CD8-positive, alpha-beta memory T cell (primary cell): ENCODE measurements around the gene OR10A7. TPM values are rescaled to one million over a fixed set of nuclear protein-coding genes. Genes with fewer than 3 reads are reported as not detected.
"Not testable (repeated sequence)": the region's sequence is repeated elsewhere in the genome, so short reads cannot be mapped to it uniquely, and the experiment has no call there.

ENCODE experiments used
- CTCF ChIA-PET: fragments of 350-600 bp; sonication (Branson Sonifier 250); formaldehyde crosslinking; loops from one replicate; lab custom pipeline; 2021; ENCODE audit warnings: antibody characterized with exemption; lab: Charles Lee
- POLR2A ChIA-PET: fragments of 350-600 bp; sonication (Branson Sonifier 250); formaldehyde crosslinking; loops from one replicate; lab custom pipeline; 2021; ENCODE audit warnings: antibody characterized with exemption; lab: Charles Lee
- DNase-seq, 5 donors: peaks; one replicate each; pipeline versions ENCODE4 v3.0.0 to v3.0.0-alpha.2; 2020 to 2022; ENCODE audit warnings: mixed read lengths in 1 of 5
- H3K27ac ChIP-seq: one replicate; pipeline ENCODE4 v1.7.0; 2013; ENCODE audit warnings: low read depth, mild to moderate bottlenecking, low read length, moderate library complexity
- H3K27me3 ChIP-seq: 2 replicates; pipeline ENCODE4 v1.7.0; 2013; ENCODE audit warnings: low read length, mild to moderate bottlenecking; ENCODE audit not compliant: insufficient read depth, poor library complexity, severe bottlenecking
- H3K36me3 ChIP-seq: 2 replicates; pipeline ENCODE4 v1.7.0; 2013; ENCODE audit warnings: mild to moderate bottlenecking, low read length, moderate library complexity; ENCODE audit not compliant: insufficient read depth
- H3K4me1 ChIP-seq: 2 replicates; pipeline ENCODE4 v1.7.0; 2013; ENCODE audit warnings: mild to moderate bottlenecking, low read length, moderate library complexity; ENCODE audit not compliant: insufficient read depth
- H3K4me3 ChIP-seq: 2 replicates; pipeline ENCODE4 v1.7.0; 2013; ENCODE audit warnings: mild to moderate bottlenecking, low read length
- H3K9me3 ChIP-seq: 2 replicates; pipeline ENCODE4 v1.7.0; 2013; ENCODE audit warnings: mild to moderate bottlenecking, low read length
- H3K27ac Mint-ChIP-seq, 8 donors: one replicate each; pipeline ENCODE4 v1.8.0; 2020 to 2021; ENCODE audit warnings: mixed read lengths in 8 of 8, mild to moderate bottlenecking in 6 of 8, inconsistent platforms in 3 of 8, moderate library complexity in 3 of 8
- H3K27me3 Mint-ChIP-seq, 2 donors: one replicate each; pipeline ENCODE4 v1.8.0; 2020 to 2021; ENCODE audit warnings: mixed read lengths in 2 of 2, mild to moderate bottlenecking in 1 of 2, moderate library complexity in 1 of 2
- H3K36me3 Mint-ChIP-seq, 3 donors: one replicate each; pipeline ENCODE4 v1.8.0; 2020 to 2021; ENCODE audit warnings: mixed read lengths in 3 of 3, inconsistent platforms in 1 of 3, mild to moderate bottlenecking in 1 of 3
- H3K4me1 Mint-ChIP-seq, 3 donors: one replicate each; pipeline ENCODE4 v1.8.0; 2020 to 2021; ENCODE audit warnings: mixed read lengths in 3 of 3, inconsistent platforms in 1 of 3, mild to moderate bottlenecking in 1 of 3
- H3K4me3 Mint-ChIP-seq, 7 donors: one replicate each; pipeline ENCODE4 v1.8.0; 2020 to 2021; ENCODE audit warnings: mixed read lengths in 7 of 7, mild to moderate bottlenecking in 6 of 7, moderate library complexity in 4 of 7, inconsistent platforms in 2 of 7
- H3K9me3 Mint-ChIP-seq, 5 donors: one replicate each; pipeline ENCODE4 v1.8.0; 2020 to 2022; ENCODE audit warnings: mixed read lengths in 5 of 5, mild to moderate bottlenecking in 3 of 5, moderate library complexity in 2 of 5, inconsistent platforms in 1 of 5
- polyA plus RNA-seq: library from polyadenylated mRNA; unstranded; fragments of 300-500 nt; fragmentation: Illumina TruSeq; gene quantifications from one replicate; pipeline ENCODE4 v1.2.3, GENCODE V29; 2021
- total RNA-seq, 2 experiments: library from RNA; stranded (reverse); gene quantifications; one replicate each; pipeline ENCODE4 v1.2.3, GENCODE V29; 2021

The OR10A7 gene, protein sequence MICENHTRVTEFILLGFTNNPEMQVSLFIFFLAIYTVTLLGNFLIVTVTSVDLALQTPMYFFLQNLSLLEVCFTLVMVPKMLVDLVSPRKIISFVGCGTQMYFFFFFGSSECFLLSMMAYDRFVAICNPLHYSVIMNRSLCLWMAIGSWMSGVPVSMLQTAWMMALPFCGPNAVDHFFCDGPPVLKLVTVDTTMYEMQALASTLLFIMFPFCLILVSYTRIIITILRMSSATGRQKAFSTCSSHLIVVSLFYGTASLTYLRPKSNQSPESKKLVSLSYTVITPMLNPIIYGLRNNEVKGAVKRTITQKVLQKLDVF
- not detected for total RNA-seq
- not detected for polyA plus RNA-seq

DNA sequence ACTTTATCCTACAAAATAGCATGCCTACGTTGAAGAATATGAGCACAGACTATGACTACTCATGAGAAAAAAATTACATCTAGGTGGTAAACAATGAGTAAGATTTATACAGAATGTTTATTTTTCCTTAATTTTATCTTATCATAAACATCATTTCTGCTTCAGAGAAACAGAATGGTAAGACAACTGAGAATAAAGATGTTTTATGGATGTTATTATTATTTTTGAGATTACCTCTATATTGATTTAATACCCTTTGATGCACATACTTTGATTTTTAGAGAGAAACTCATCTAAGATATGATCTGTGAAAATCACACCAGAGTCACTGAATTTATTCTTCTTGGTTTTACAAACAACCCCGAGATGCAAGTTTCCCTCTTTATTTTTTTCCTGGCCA is at the start of gene OR10A7:
Gene OR10A7 (plus strand): TSS at position 301 of the 400 bp plus-strand sequence. CDS start 0 bp downstream, at position 301.
- CTCF ChIA-PET, result no interaction called here
- H3K9me3 Mint-ChIP-seq, result peaks cover 0 to 3% (median 0%) of the 10 kb centered on the region in 5 donors
- H3K4me3 Mint-ChIP-seq, result no peak within 1 kb of the TSS
- Histone ChIP-seq H3K27ac (no peak within 1 kb of the TSS), H3K9me3 (no peaks in the 10 kb centered on the region), H3K4me3 (no peak within 1 kb of the TSS), H3K27me3 (no peaks in the 10 kb centered on the region), H3K36me3 (no peaks in the 10 kb centered on the region), H3K4me1 (no peaks in the 10 kb centered on the region)
- no peak within 1 kb of the TSS for H3K27ac Mint-ChIP-seq
- POLR2A ChIA-PET, result no interaction called here
- DNase-seq, result no peak
- H3K4me1 Mint-ChIP-seq, result no peaks in the 10 kb centered on the region
- peaks cover 2 to 22% of the 10 kb centered on the region in 2 donors for H3K27me3 Mint-ChIP-seq
- no peaks in the 10 kb centered on the region for H3K36me3 Mint-ChIP-seq

DNA sequence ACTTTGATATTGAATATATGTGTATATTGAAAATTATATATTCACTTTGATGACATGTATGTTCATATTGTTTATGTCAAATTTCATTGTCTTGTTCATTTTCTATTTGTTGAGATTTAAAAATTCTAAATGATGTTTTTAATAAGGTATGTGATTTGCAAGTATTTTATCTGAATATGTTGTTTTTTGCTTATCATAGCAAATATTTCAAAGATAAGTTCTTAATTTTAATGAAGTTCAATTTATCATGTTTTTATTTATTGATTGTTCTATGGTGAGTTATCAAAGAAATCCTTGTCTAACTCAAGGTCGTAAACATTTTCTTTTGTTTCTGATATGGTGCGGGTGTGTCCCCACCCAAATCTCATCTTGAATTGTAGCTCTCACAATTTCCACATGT is 49.4 kb upstream of the OR10A7 start:
- no peaks in the 10 kb centered on the region for H3K9me3 ChIP-seq
- Mint-ChIP-seq H3K4me3 (no peak overlapping the region), H3K27ac (no peak overlapping the region), H3K4me1 (no peaks in the 10 kb centered on the region), H3K27me3 (peaks cover 14 to 43% of the 10 kb centered on the region in 2 donors), H3K36me3 (peaks cover 0 to 2% (median 0%) of the 10 kb centered on the region in 3 donors), H3K9me3 (peaks cover 0 to 2% (median 0%) of the 10 kb centered on the region in 5 donors)
- no peak overlapping the region for H3K27ac ChIP-seq
- no peaks in the 10 kb centered on the region for H3K36me3 ChIP-seq
- DNase-seq, result no peak
- H3K27me3 ChIP-seq, result no peaks in the 10 kb centered on the region
- H3K4me3 ChIP-seq, result no peak overlapping the region
- POLR2A ChIA-PET, result no interaction called here
- CTCF ChIA-PET, result no interaction called here
- H3K4me1 ChIP-seq, result no peaks in the 10 kb centered on the region

DNA sequence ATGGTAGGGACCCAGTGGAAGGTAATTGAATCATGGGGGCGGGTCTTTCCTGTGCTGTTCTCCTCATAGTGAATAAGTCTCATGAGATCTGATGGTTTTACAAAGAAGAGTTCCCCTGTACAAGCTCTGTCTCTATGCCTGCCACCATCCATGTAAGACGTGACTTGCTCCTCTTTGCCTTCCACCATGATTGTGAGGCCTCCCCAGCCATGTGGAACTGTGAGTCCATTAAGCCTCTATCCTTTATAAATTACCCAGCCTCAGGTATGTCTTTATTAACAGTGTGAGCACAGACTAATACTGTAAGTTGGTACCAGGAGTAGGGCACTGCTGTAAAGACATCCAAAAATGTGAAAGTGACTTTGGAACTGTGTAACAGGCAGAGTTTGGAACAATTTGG is 49.0 kb upstream of the OR10A7 start:
- POLR2A ChIA-PET, H3K36me3 Mint-ChIP-seq, H3K4me3 Mint-ChIP-seq, H3K4me1 Mint-ChIP-seq, CTCF ChIA-PET, H3K4me3 ChIP-seq, H3K9me3 Mint-ChIP-seq, H3K4me1 ChIP-seq, H3K9me3 ChIP-seq, H3K27ac Mint-ChIP-seq, H3K27ac ChIP-seq, H3K27me3 ChIP-seq, DNase-seq, H3K36me3 ChIP-seq: not testable (repeated sequence)
- H3K27me3 Mint-ChIP-seq, result peaks cover 16 to 44% of the 10 kb centered on the region in 2 donors

DNA sequence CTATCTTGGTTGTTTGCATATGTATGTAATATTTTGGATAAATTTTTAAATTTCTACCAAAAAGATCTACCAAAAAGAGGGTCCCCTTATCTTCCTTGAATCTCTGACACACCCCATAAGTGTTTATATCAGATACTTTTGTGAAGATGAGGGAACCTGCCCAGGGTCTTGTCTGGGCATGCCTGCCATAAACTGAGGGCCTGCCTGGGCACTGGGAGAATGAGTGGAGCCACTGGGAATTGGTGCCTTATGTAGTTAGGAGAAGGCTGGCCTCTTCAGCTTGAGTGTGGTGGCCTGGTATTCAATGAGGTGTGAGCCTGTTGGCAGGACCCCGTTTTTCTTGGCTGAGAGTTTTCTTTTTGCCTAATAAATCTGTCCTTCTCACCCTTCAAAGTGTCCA is 48.1 kb upstream of the OR10A7 start:
- H3K4me3 Mint-ChIP-seq, result no peak overlapping the region
- H3K27ac ChIP-seq, result no peak overlapping the region
- H3K36me3 Mint-ChIP-seq, result peaks cover 0 to 2% (median 0%) of the 10 kb centered on the region in 3 donors
- H3K4me1 ChIP-seq, result no peaks in the 10 kb centered on the region
- no peaks in the 10 kb centered on the region for H3K36me3 ChIP-seq
- peaks cover 0 to 2% (median under 1%) of the 10 kb centered on the region in 5 donors for H3K9me3 Mint-ChIP-seq
- H3K27ac Mint-ChIP-seq, result no peak overlapping the region
- H3K9me3 ChIP-seq, result no peaks in the 10 kb centered on the region
- DNase-seq, result no peak
- POLR2A ChIA-PET, result no interaction called here
- no peaks in the 10 kb centered on the region for H3K4me1 Mint-ChIP-seq
- peaks cover 14 to 42% of the 10 kb centered on the region in 2 donors for H3K27me3 Mint-ChIP-seq
- H3K4me3 ChIP-seq, result no peak overlapping the region
- CTCF ChIA-PET, result no interaction called here
- H3K27me3 ChIP-seq, result no peaks in the 10 kb centered on the region

DNA sequence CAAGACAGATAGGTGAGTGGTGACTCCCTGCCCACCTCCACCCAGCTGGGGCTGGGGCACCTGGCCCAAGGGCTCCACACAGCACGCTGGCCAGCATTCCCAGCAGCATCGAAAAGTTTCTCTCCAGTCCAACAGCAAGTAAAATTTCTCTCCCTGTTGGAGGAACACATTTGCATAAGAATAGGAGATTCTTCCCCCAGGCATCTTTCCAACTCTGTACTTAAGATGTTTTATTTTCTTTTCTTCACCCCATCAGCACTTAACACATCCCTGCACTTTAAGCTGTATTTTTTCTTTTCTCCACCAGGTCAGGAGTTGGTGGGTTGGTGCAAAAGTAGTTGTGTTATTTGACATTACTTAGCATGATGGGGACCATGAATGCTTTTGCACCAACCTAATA is 47.4 kb upstream of the OR10A7 start:
- Histone ChIP-seq H3K36me3 (no peaks in the 10 kb centered on the region), H3K27me3 (no peaks in the 10 kb centered on the region), H3K4me3 (no peak overlapping the region), H3K27ac (no peak overlapping the region), H3K4me1 (no peaks in the 10 kb centered on the region), H3K9me3 (no peaks in the 10 kb centered on the region)
- H3K27ac Mint-ChIP-seq, result no peak overlapping the region
- peaks cover 0 to 2% (median 0%) of the 10 kb centered on the region in 3 donors for H3K36me3 Mint-ChIP-seq
- ChIA-PET CTCF (no interaction called here), POLR2A (no interaction called here)
- no peak overlapping the region for H3K4me3 Mint-ChIP-seq
- peaks cover 0 to 8% (median 3%) of the 10 kb centered on the region in 5 donors for H3K9me3 Mint-ChIP-seq
- peak in 1 of 5 donors; percentile 37 for DNase-seq
- H3K4me1 Mint-ChIP-seq, result no peaks in the 10 kb centered on the region
- peaks cover 14 to 49% of the 10 kb centered on the region in 2 donors for H3K27me3 Mint-ChIP-seq

DNA sequence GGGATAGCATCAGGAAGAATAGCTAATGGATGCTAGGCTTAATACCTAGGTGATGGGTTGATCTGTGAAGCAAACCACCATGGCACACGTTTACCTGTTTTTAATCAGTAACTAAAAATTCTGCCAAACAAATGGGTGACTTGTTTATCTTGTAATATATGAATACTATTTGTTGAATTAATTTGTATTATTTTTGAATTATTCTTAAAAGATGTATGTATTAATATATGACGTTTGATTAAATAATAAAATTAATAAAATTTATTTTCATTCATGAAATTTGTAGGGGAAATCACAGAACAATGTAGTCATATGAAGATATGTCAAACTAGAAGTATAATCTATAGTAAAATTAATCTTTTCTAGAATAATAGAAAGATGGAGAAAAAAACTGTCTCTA is 32.3 kb upstream of the OR10A7 start:
- no peak for DNase-seq
- H3K4me3 Mint-ChIP-seq, result no peak overlapping the region
- H3K27me3 Mint-ChIP-seq, result peaks cover 6 to 42% of the 10 kb centered on the region in 2 donors
- no peak overlapping the region for H3K27ac ChIP-seq
- H3K4me3 ChIP-seq, result no peak overlapping the region
- no peaks in the 10 kb centered on the region for H3K36me3 Mint-ChIP-seq
- no peaks in the 10 kb centered on the region for H3K4me1 ChIP-seq
- CTCF ChIA-PET, result interaction anchor here (1.0 to 2.4 kb wide), 4 partner anchors 12 to 469 kb away, joined by 3 to 9 read pairs (median 3); no protein-coding TSS in a partner anchor
- no peaks in the 10 kb centered on the region for H3K27me3 ChIP-seq
- H3K27ac Mint-ChIP-seq, result no peak overlapping the region
- POLR2A ChIA-PET, result no interaction called here
- no peaks in the 10 kb centered on the region for H3K36me3 ChIP-seq
- H3K9me3 Mint-ChIP-seq, result peaks cover 0 to 4% (median 0%) of the 10 kb centered on the region in 5 donors
- no peaks in the 10 kb centered on the region for H3K4me1 Mint-ChIP-seq
- H3K9me3 ChIP-seq, result no peaks in the 10 kb centered on the region

DNA sequence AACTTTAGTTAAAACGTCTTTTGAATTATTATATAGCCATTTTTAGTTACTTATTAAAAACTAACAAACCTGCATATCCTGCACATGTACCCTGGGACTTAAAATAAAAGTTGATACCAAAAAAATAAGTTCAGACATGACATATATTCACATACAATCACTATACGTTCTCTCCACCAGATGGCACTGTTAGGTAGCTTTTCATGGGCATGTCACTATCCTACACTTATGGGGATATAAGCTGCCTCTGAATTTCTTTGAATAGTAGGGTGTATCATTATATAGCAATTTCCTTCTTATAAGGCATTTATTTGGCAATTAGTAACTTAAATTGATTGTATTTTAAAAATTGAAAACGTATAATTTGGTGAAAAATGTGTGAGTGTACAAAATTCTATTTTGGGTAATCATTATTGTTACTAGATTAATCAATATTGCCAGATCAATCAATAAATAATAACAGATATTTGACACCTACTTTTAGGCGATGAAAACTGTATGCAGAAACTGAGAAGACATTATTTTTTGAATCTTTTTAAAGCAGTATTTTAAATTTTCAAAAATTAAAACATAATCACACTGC is 31.8 kb upstream of the OR10A7 start:
- Mint-ChIP-seq H3K27me3 (peaks cover 8 to 42% of the 10 kb centered on the region in 2 donors), H3K4me1 (no peaks in the 10 kb centered on the region), H3K4me3 (no peak overlapping the region), H3K36me3 (no peaks in the 10 kb centered on the region), H3K9me3 (peaks cover 0 to 4% (median 0%) of the 10 kb centered on the region in 5 donors), H3K27ac (no peak overlapping the region)
- ChIA-PET POLR2A (no interaction called here), CTCF (interaction anchor here (1.0 to 2.4 kb wide), 3 partner anchors 12 to 467 kb away, joined by 3 to 9 read pairs (median 3); no protein-coding TSS in a partner anchor)
- no peak overlapping the region for H3K27ac ChIP-seq
- H3K36me3 ChIP-seq, result no peaks in the 10 kb centered on the region
- peak in 4 of 5 donors; percentile 6 to 46 (median 42) for DNase-seq
- H3K27me3 ChIP-seq, result no peaks in the 10 kb centered on the region
- H3K4me3 ChIP-seq, result no peak overlapping the region
- H3K4me1 ChIP-seq, result no peaks in the 10 kb centered on the region
- no peaks in the 10 kb centered on the region for H3K9me3 ChIP-seq

DNA sequence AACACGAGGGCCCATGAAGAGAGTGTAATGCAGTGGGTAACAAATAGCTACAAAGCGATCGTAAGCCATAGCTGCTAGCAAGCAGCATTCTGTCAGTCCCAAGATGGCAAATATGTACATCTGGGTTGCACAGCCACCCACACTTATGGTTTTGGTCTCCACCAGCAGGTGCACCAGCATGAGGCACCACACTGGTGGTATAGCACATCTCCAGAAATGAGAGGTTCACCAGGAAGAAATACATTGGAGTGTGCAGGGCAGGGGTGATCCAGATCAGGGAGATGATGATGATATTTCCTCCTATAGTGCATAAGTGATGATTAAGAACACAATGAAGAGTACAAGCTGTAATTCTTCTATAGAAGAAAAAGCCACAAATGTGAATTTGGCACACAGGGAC is 26.4 kb upstream of the OR10A7 start:
- ChIA-PET POLR2A (no interaction called here), CTCF (no interaction called here)
- Histone ChIP-seq H3K27ac (no peak overlapping the region), H3K27me3 (no peaks in the 10 kb centered on the region), H3K4me1 (no peaks in the 10 kb centered on the region), H3K9me3 (no peaks in the 10 kb centered on the region), H3K4me3 (no peak overlapping the region), H3K36me3 (no peaks in the 10 kb centered on the region)
- Mint-ChIP-seq H3K27me3 (peaks cover 19 to 60% of the 10 kb centered on the region in 2 donors), H3K27ac (no peak overlapping the region), H3K36me3 (no peaks in the 10 kb centered on the region), H3K4me3 (no peak overlapping the region), H3K4me1 (no peaks in the 10 kb centered on the region), H3K9me3 (peaks cover 0 to 4% (median 0%) of the 10 kb centered on the region in 5 donors)
- DNase-seq, result no peak
